H1 (cell line): Measurements from ENCODE around the gene CCBE1. TPM values are rescaled to one million over a fixed set of nuclear protein-coding genes. Genes with fewer than 3 reads are reported as not detected.

Experiments used
- CTCF ChIA-PET: fragments of 300-600 bp; sonication (Branson Sonifier 250); formaldehyde crosslinking; loops from one replicate; lab custom pipeline; 2021; ENCODE audit not compliant: partially characterized antibody; lab: Charles Lee
- POLR2A ChIA-PET: fragments of 300-600 bp; sonication (Branson Sonifier 250); formaldehyde crosslinking; loops from one replicate; lab custom pipeline; 2021; ENCODE audit warnings: inconsistent platforms; ENCODE audit not compliant: partially characterized antibody; lab: Charles Lee
- DNase-seq, 2 experiments: peaks; one replicate each; pipeline versions ENCODE4 v3.0.0 to v3.0.0-alpha.2; 2010 to 2022; ENCODE audit warnings: low spot score in 2 of 2, low read depth in 1 of 2, mixed read lengths in 1 of 2
- FAIRE-seq: peaks from 2 replicates; lab custom pipeline; 2011; peaks lifted over from hg19 to GRCh38; lab: Jason Lieb, UNC
- H2AFZ ChIP-seq: 2 replicates; pipeline ENCODE4 v1.8.1; 2012; ENCODE audit warnings: low read length, inconsistent platforms
- H2AK5ac ChIP-seq: 2 replicates; pipeline ENCODE4 v1.6.1; 2013; ENCODE audit warnings: low read depth, low read length
- H2BK120ac ChIP-seq: replicated peaks from 2 replicates; pipeline ENCODE3; 2013; ENCODE audit warnings: low read depth, low read length, inconsistent platforms
- H2BK12ac ChIP-seq: 2 replicates; pipeline ENCODE4 v1.6.1; 2013; ENCODE audit warnings: low read depth, low read length
- H2BK15ac ChIP-seq: 2 replicates; pipeline ENCODE4 v1.6.1; 2013; ENCODE audit warnings: low read length
- H2BK20ac ChIP-seq: 2 replicates; pipeline ENCODE4 v1.6.1; 2013; ENCODE audit warnings: low read length
- H2BK5ac ChIP-seq: 2 replicates; pipeline ENCODE4 v1.6.1; 2013; ENCODE audit warnings: low read depth, low read length
- H3K14ac ChIP-seq: 2 replicates; pipeline ENCODE4 v1.6.1; 2013; ENCODE audit warnings: inconsistent platforms; ENCODE audit not compliant: insufficient read length
- H3K18ac ChIP-seq: 2 replicates; pipeline ENCODE4 v1.6.1; 2013; ENCODE audit warnings: low read length; ENCODE audit errors: extremely low read depth
- H3K23ac ChIP-seq: 2 replicates; pipeline ENCODE4 v1.6.1; 2013; ENCODE audit warnings: inconsistent platforms; ENCODE audit not compliant: insufficient read length
- H3K23me2 ChIP-seq: 2 replicates; pipeline ENCODE4 v1.6.1; 2013; ENCODE audit warnings: low read depth, low read length
- H3K27ac ChIP-seq: 2 replicates; pipeline ENCODE4 v1.6.1; 2011; ENCODE audit warnings: low read depth, low read length, inconsistent platforms
- H3K27me3 ChIP-seq, 4 experiments: replicated peaks in 1 of 4; 1 replicate in 1 of 4; 2 replicates in 3 of 4; pipeline versions ENCODE4 v1.6.1 to v1.8.1; 2011 to 2013; ENCODE audit warnings: low read length in 3 of 4, mild to moderate bottlenecking in 3 of 4, inconsistent platforms in 2 of 4, mixed read lengths in 2 of 4, moderate library complexity in 1 of 4; ENCODE audit not compliant: control insufficient read depth in 3 of 4, insufficient read depth in 3 of 4; ENCODE audit errors: extremely low read depth in 1 of 4
- H3K36me3 ChIP-seq, 4 experiments: 2 replicates each; pipeline versions ENCODE4 v1.6.1 to v1.8.1; 2011 to 2013; ENCODE audit warnings: mild to moderate bottlenecking in 4 of 4, low read length in 3 of 4, moderate library complexity in 2 of 4, control low read depth in 1 of 4, inconsistent platforms in 1 of 4; ENCODE audit not compliant: insufficient read depth in 4 of 4, control insufficient read depth in 2 of 4
- H3K4ac ChIP-seq: replicated peaks from 2 replicates; pipeline ENCODE3; 2013; ENCODE audit warnings: low read length, low read depth, mixed read lengths, inconsistent platforms; ENCODE audit not compliant: insufficient read length
- H3K4me1 ChIP-seq, 4 experiments: replicated peaks in 1 of 4; 1 replicate in 1 of 4; 2 replicates in 3 of 4; pipeline versions ENCODE4 v1.6.1 to v1.8.1; 2011 to 2013; ENCODE audit warnings: low read length in 3 of 4, inconsistent platforms in 2 of 4, mixed read lengths in 1 of 4; ENCODE audit not compliant: insufficient read depth in 4 of 4, control insufficient read depth in 3 of 4
- H3K4me2 ChIP-seq, 2 experiments: 2 replicates each; pipeline versions ENCODE4 v1.6.1 to v1.8.1; 2011 to 2013; ENCODE audit warnings: low read depth in 2 of 2, low read length in 2 of 2, control low read depth in 1 of 2, inconsistent platforms in 1 of 2, mild to moderate bottlenecking in 1 of 2; ENCODE audit not compliant: insufficient read depth in 1 of 2
- H3K4me3 ChIP-seq, 4 experiments: fragments of 200-600, 300-600 bp in 1 of 4; sonication (generic), shearing (Covaris generic), sonication (Bioruptor Twin) in 1 of 4; 2 replicates each; pipeline versions ENCODE4 v1.5.1 to v1.8.1; 2011 to 2016; ENCODE audit warnings: low read length in 4 of 4, low read depth in 3 of 4, control low read depth in 2 of 4, inconsistent platforms in 2 of 4, mild to moderate bottlenecking in 2 of 4, mixed read lengths in 1 of 4, moderate library complexity in 1 of 4; ENCODE audit not compliant: insufficient read depth in 2 of 4; ENCODE audit errors: extremely low read depth in 1 of 4
- H3K56ac ChIP-seq: replicated peaks from 2 replicates; pipeline ENCODE3; 2013; ENCODE audit warnings: low read depth, mild to moderate bottlenecking, mixed read lengths, low read length, inconsistent platforms; ENCODE audit not compliant: insufficient read length
- H3K79me1 ChIP-seq: 2 replicates; pipeline ENCODE4 v1.6.1; 2013; ENCODE audit warnings: low read depth, low read length, control low read depth
- H3K79me2 ChIP-seq, 2 experiments: 2 replicates each; pipeline versions ENCODE4 v1.6.1 to v1.8.1; 2012 to 2013; ENCODE audit warnings: low read length in 2 of 2, mild to moderate bottlenecking in 2 of 2, inconsistent platforms in 1 of 2; ENCODE audit not compliant: insufficient read depth in 2 of 2, control insufficient read depth in 1 of 2
- H3K9ac ChIP-seq, 4 experiments: replicated peaks in 1 of 4; 1 replicate in 1 of 4; 2 replicates in 3 of 4; pipeline versions ENCODE4 v1.6.1 to v1.8.1; 2011 to 2013; ENCODE audit warnings: low read depth in 3 of 4, low read length in 3 of 4, control low read depth in 2 of 4, mild to moderate bottlenecking in 2 of 4, moderate library complexity in 2 of 4, inconsistent platforms in 1 of 4; ENCODE audit errors: extremely low read depth in 1 of 4
- H3K9me3 ChIP-seq, 2 experiments: 2 replicates each; pipeline versions ENCODE4 v1.6.1 to v1.8.1; 2012 to 2013; ENCODE audit warnings: mild to moderate bottlenecking in 2 of 2, moderate library complexity in 2 of 2, control low read depth in 1 of 2, inconsistent platforms in 1 of 2, low read depth in 1 of 2, low read length in 1 of 2, mixed read lengths in 1 of 2; ENCODE audit not compliant: insufficient read depth in 2 of 2
- H4K20me1 ChIP-seq, 2 experiments: replicated peaks in 1 of 2; 2 replicates each; pipeline versions ENCODE3 to v1.8.1; 2011 to 2013; ENCODE audit warnings: inconsistent platforms in 2 of 2, low read length in 2 of 2, mild to moderate bottlenecking in 1 of 2; ENCODE audit not compliant: insufficient read depth in 2 of 2, control insufficient read depth in 1 of 2
- H4K5ac ChIP-seq: 2 replicates; pipeline ENCODE4 v1.6.1; 2013; ENCODE audit warnings: low read length, low read depth, mixed read lengths, inconsistent platforms; ENCODE audit not compliant: insufficient read length
- H4K8ac ChIP-seq: 2 replicates; pipeline ENCODE4 v1.8.0; 2013; ENCODE audit warnings: mild to moderate bottlenecking, moderate library complexity, low read length, inconsistent platforms; ENCODE audit not compliant: insufficient read depth; ENCODE audit errors: extremely low read depth
- H4K91ac ChIP-seq: replicated peaks from 2 replicates; pipeline ENCODE3; 2013; ENCODE audit warnings: low read length, mixed read lengths, inconsistent platforms; ENCODE audit not compliant: insufficient read length
- CTCF ChIP-seq, 3 experiments: IDR thresholded peaks; 1 replicate in 2 of 3; 2 replicates in 1 of 3; pipeline versions ENCODE4 v1.5.1 to v1.6.1; 2011; ENCODE audit warnings: low read length in 3 of 3, mild to moderate bottlenecking in 3 of 3, inconsistent platforms in 2 of 3, low read depth in 1 of 3, moderate library complexity in 1 of 3; ENCODE audit not compliant: insufficient read depth in 1 of 3; ENCODE audit errors: control extremely low read depth in 1 of 3
- EP300 ChIP-seq, 2 experiments: IDR thresholded peaks; 1 replicate in 1 of 2; 2 replicates in 1 of 2; pipeline ENCODE4 v1.6.1; 2011 to 2012; ENCODE audit warnings: low read depth in 2 of 2, low read length in 2 of 2, mild to moderate bottlenecking in 2 of 2, borderline replicate concordance in 1 of 2, inconsistent platforms in 1 of 2, moderate library complexity in 1 of 2
- KDM1A ChIP-seq: fragments of 200-600, 300-600 bp; sonication (generic); IDR thresholded peaks from 2 replicates; pipeline ENCODE4 v1.7.1; 2016; ENCODE audit warnings: mild to moderate bottlenecking, low read length, borderline replicate concordance
- KDM5A ChIP-seq: fragments of 200-600 bp; IDR thresholded peaks from 2 replicates; pipeline ENCODE4 v1.7.1; 2012; ENCODE audit warnings: mild to moderate bottlenecking, low read length, inconsistent platforms, mixed read lengths
- PHF8 ChIP-seq: fragments of 200-600 bp; sonication (generic); conservative IDR thresholded peaks from 2 replicates; pipeline ENCODE4 v1.7.1; 2012; ENCODE audit warnings: low read depth, mild to moderate bottlenecking, inconsistent platforms, low read length, moderate library complexity
- RAD21 ChIP-seq, 2 experiments: IDR thresholded peaks in 1 of 2; conservative IDR thresholded peaks in 1 of 2; 2 replicates each; pipeline ENCODE4 v1.6.1; 2011; ENCODE audit warnings: low read depth in 2 of 2, low read length in 2 of 2, improper control_type of control experiment in 1 of 2, inconsistent platforms in 1 of 2, mild to moderate bottlenecking in 1 of 2, moderate library complexity in 1 of 2
- SIX5 ChIP-seq: IDR thresholded peaks from 2 replicates; pipeline ENCODE4 v1.6.1; 2011; ENCODE audit warnings: mild to moderate bottlenecking, low read depth, low read length
- SUZ12 ChIP-seq: fragments of 200-600 bp; sonication (generic); IDR thresholded peaks from 2 replicates; pipeline ENCODE4 v1.6.1; 2012; ENCODE audit warnings: mild to moderate bottlenecking, inconsistent platforms, low read length, moderate library complexity, mixed read lengths
- TAF1 ChIP-seq: IDR thresholded peaks from 2 replicates; pipeline ENCODE4 v1.6.1; 2011; ENCODE audit warnings: mild to moderate bottlenecking, low read depth, low read length
- TBP ChIP-seq: IDR thresholded peaks from 2 replicates; pipeline ENCODE4 v1.6.1; 2011; ENCODE audit warnings: low read depth, low read length, improper control_type of control experiment
- WGBS, 2 experiments: shearing (Covaris generic) in 1 of 2; methylation state at CpG; one replicate each; pipeline versions ENCODE4 v1.1.6 to v1.1.7; 2013 to 2015; ENCODE audit warnings: low lambda C conversion rate in 2 of 2, mixed read lengths in 2 of 2, inconsistent platforms in 1 of 2, low coverage in 1 of 2, missing lambda C conversion rate in 1 of 2; ENCODE audit not compliant: insufficient replicate concordance in 2 of 2, insufficient coverage in 1 of 2, insufficient read length in 1 of 2; ENCODE audit errors: extremely low coverage in 1 of 2, missing lambda C conversion rate in 1 of 2; 5-methylcytosine and 5-hydroxymethylcytosine counted together
- polyA plus RNA-seq, 7 experiments: library from polyadenylated mRNA; depleted of rRNA in 3 of 7; stranded (reverse) in 5 of 7; unstranded in 2 of 7; fragments of >200 nt in 5 of 7; fragments of 200-250 nt in 2 of 7; gene quantifications; 1 replicate in 5 of 7; 2 replicates in 1 of 7; 4 replicates in 1 of 7; pipeline versions ENCODE4 v1.2.1 to v1.2.3, GENCODE V29; 2011 to 2013; ENCODE audit warnings: missing spikeins in 2 of 7, mixed read lengths in 2 of 7
- total RNA-seq: library from RNA; stranded (reverse); fragmentation: NEBNext Ultra II Directional; extraction: Animal tissue kit (Norgen Biotek cat#: 25700); gene quantifications from 2 replicates; pipeline ENCODE4 v1.2.1, GENCODE V29; 2021

Gene CCBE1
- total and polyA plus RNA-seq, 2 of the 8 experiments (the other 6 are each of a cell fraction or from before 2014, with no cell fraction given) = 2.1 to 2.6 TPM

GRCh38 chr18:59631583-59632181 lies 65.5 kb downstream of the CCBE1 start:
- H4K8ac ChIP-seq = no peak overlapping the region
- 79% methylated on average over 1 of the region's 1 CpG; no CpG with 5 or more reads in 1 of the 2 experiments for WGBS, 2 experiments
- H3K23me2 ChIP-seq = no peaks in the 10 kb centered on the region
- no peak overlapping the region for H2BK120ac ChIP-seq
- H3K27ac ChIP-seq = no peak overlapping the region
- H2AFZ ChIP-seq = no peak overlapping the region
- no peak overlapping the region for H2BK15ac ChIP-seq
- no peak overlapping the region for H3K4ac ChIP-seq
- no peak overlapping the region for H3K23ac ChIP-seq
- no peak overlapping the region for H2BK20ac ChIP-seq
- DNase-seq (peak in 1 of 2 experiments; percentile 59), FAIRE-seq (peak; percentile 86)
- H3K79me1 ChIP-seq = no peaks in the 10 kb centered on the region
- H4K5ac ChIP-seq = no peak overlapping the region
- H3K4me1 ChIP-seq = peaks cover 0 to 9% (median 3%) of the 10 kb centered on the region in 4 experiments; a peak in 4 of 7 replicates
- no peak overlapping the region for H3K4me2 ChIP-seq
- no peak overlapping the region for H3K14ac ChIP-seq
- H2BK12ac ChIP-seq = no peak overlapping the region
- H4K20me1 ChIP-seq = no peaks in the 10 kb centered on the region
- ChIA-PET CTCF (interaction anchor here (0.6 to 7.4 kb wide), 64 partner anchors 8 to 855 kb away, joined by 3 to 144 read pairs (median 4); partner anchors contain the start of gene CCBE1), POLR2A (interaction anchor here (1.6 to 1.9 kb wide), 2 partner anchors 9 to 10 kb away, joined by 5 to 8 read pairs; no protein-coding TSS in a partner anchor)
- no peak overlapping the region for H2BK5ac ChIP-seq
- H3K79me2 ChIP-seq = no peaks in the 10 kb centered on the region
- H3K9ac ChIP-seq = no peak overlapping the region
- H3K18ac ChIP-seq = no peak overlapping the region
- H2AK5ac ChIP-seq = no peak overlapping the region
- no peaks in the 10 kb centered on the region for H3K27me3 ChIP-seq
- H3K36me3 ChIP-seq = no peaks in the 10 kb centered on the region
- H3K4me3 ChIP-seq = no peak overlapping the region
- H3K56ac ChIP-seq = no peak overlapping the region
- no peak overlapping the region for H4K91ac ChIP-seq
- H3K9me3 ChIP-seq = no peaks in the 10 kb centered on the region
- TF ChIP-seq SUZ12 (no peak), KDM5A (no peak), TAF1 (no peak), EP300 (IDR thresholded peaks at IDR 0.05; ENCODE audit: borderline replicate concordance in 1 of 2, low read depth in 2 of 2, low read length in 2 of 2) (no peak), PHF8 (no peak), RAD21 (IDR thresholded peaks at IDR 0.05 in 1 of 2, conservative IDR thresholded peaks at IDR 0.05 in 1 of 2; ENCODE audit: low read depth in 2 of 2, low read length in 2 of 2) (peak; percentile 94 to 95), CTCF (IDR thresholded peaks at IDR 0.05; ENCODE audit: control extremely low read depth in 1 of 3, insufficient read depth in 1 of 3, low read depth in 1 of 3, low read length in 3 of 3) (peak in 2 of 3 experiments; percentile 80 to 85; a peak in 3 of 4 replicates), KDM1A (no peak), SIX5 (no peak), TBP (no peak)
